GM21723 (cell line): ENCODE results near the gene TLR4.

Experiments used
- ATAC-seq: cut with Tn5 transposase; IDR thresholded peaks from one replicate; pipeline ENCODE4 v1.9.1; 2021; ENCODE audit warnings: mild to moderate bottlenecking, moderate library complexity; ENCODE audit not compliant: unreplicated experiment

TLR4 gene

DNA sequence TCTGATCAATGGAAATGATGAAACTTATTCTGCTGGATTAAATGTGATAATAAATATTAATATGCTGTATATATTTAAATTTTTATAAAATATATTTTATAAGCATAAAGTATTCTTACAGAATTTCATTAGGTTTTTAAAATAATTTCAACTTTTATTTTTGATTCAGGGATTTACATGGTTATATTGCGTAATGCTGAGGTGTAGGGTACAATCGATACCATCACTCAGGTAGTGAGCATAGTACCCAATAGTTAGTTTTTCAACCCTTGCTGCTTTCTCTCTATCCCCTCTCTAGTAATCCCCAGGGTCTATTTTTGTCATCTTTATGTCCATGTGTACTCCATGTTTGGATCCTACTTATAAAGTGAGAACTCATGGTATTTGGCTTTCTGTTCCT lies 5.7 kb downstream of the TLR4 start:
- no peak for ATAC-seq

DNA sequence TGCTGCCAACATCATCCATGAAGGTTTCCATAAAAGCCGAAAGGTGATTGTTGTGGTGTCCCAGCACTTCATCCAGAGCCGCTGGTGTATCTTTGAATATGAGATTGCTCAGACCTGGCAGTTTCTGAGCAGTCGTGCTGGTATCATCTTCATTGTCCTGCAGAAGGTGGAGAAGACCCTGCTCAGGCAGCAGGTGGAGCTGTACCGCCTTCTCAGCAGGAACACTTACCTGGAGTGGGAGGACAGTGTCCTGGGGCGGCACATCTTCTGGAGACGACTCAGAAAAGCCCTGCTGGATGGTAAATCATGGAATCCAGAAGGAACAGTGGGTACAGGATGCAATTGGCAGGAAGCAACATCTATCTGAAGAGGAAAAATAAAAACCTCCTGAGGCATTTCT lies 10.1 kb downstream of the TLR4 start:
- no peak for ATAC-seq

- no peak for ATAC-seq
These were observed 11.3 kb downstream of the TLR4 start for GRCh38 chr9:117715411-117715989.

GRCh38 chr9:117718085-117718484 lies 13.9 kb downstream of the TLR4 start:
- ATAC-seq, result peak; percentile 100

- ATAC-seq, result no peak
These were observed 14.5 kb downstream of the TLR4 start for GRCh38 chr9:117718701-117719100.

DNA sequence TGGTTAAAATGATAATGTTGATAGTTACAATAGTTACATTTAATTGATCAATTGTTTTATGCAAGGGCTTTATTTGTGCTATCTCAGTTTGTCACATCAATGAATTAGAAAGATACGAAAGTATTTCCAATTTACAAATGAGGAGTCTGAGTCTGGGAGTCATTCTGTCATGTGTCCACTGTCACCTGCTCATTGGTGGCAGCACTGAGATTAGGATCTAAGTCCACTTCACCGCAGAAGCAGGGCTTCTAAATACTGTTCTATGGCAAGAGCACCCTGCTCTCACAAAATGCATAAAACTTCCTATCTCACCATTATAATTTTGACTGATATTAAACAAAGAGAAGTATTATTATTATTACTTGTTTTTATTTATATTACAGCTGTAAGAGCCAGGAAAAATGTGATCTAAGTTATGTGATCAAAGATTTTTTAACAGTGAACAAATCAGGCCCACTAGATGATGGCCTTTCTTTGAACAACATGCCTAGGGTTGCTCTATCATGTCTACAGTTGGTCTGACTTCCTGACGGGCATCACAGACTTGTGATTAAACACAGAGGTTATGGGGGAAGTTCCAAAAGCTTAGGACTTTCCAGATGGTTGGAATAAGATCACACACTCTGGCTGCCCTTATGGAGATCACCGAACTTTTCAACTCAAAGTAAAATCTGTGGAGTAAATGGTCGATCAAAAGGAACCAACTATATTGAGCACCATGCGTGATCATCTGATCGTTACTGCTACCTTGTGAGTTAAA lies 15.1 kb downstream of the TLR4 start:
- ATAC-seq, result no peak

GRCh38 chr9:117720066-117720465 lies 15.9 kb downstream of the TLR4 start:
- ATAC-seq, result no peak

- ATAC-seq, result no peak
These were observed 16.4 kb downstream of the TLR4 start for GRCh38 chr9:117720555-117720954.

DNA sequence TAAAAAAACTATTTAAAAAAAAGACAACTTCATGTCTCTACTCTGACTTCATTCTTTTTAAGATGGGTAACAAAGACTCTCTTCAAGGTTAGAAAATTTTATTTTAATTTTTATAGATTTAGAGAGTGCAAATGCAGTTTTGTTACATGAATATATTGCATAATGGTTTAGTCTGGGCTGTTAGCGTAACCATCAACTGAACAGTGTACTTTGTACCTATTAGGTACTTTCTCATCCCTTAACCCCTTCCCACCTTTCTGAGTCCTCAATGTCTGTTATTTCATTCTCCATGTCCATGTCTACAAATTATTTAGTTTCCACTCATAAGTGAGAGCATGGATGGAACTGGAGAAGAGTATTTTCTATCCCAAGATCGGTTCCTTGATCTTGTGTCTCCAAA lies 16.8 kb downstream of the TLR4 start:
- no peak for ATAC-seq

- no peak for ATAC-seq
These were observed 18.0 kb downstream of the TLR4 start for GRCh38 chr9:117722108-117722761.

DNA sequence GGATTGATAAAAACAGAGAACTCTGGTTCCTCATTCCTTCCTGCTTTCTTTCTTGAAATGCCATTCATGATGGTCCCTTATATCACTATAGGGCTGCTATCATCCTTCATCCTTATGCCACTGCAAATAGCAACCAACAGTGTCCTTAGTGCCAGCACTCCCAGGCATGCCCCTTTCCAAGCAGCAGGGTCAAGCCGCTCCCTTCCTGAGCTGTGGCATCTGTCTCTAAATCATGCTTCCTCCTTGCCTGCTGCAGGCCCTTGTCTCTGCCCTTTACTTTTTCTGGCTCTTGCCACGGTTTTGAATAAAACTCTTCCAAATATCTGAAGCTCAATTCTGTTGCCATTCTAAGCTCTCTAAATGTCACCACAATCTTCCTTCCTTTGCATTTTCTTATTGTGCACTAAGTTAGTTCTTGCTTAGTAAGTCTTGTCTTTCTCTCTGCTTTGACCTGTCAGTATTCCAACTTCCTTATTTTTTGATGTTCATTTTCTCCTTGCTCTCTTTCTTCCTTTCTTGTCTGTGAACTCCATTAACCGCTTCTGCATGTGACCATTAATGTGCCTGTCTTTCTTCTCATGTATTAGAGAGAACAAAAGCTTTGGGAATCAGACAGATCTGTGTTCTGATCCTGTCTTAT lies 19.9 kb downstream of the TLR4 start:
- ATAC-seq, result no peak

- no peak for ATAC-seq
These were observed 21.3 kb downstream of the TLR4 start for GRCh38 chr9:117725426-117725887.

DNA sequence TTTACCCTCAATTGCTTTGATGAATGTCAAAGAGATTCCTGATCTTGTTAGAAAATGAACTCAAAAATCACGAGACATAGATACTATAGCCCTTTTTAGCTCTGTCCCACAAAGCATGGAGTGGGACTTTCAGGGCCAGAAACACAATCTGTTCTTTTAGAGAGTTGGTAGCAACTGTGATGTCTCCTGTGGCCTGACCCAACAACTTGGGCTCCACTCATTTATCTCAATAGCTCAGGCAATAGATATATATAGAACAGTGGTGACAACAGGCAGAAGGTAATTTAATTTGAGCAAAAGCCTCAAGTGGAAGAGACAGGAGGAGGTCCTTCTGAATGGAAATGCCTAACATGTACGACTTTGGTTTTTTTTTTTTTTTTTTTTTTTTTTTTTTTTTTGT lies 25.2 kb downstream of the TLR4 start:
- no peak for ATAC-seq

DNA sequence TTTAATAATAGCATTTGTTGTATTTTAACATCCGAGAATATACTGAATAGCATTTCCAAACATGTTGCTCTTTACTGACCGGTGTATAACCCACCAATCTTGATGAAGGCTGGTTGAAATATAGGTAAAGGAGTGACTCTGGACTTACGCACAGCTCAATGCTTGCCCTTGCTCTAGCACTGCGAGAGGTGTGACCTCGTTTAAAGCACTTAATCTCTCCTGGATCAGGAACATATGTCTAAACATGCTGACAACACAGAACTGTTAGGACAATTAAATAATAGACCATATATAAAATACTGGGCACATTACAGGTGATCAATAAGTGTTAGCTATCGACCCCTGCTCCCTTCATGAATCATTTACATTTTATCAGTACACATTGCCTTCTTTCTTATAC lies 28.3 kb downstream of the TLR4 start:
- no peak for ATAC-seq

- no peak for ATAC-seq
These were observed 29.3 kb downstream of the TLR4 start for GRCh38 chr9:117733465-117733864.

DNA sequence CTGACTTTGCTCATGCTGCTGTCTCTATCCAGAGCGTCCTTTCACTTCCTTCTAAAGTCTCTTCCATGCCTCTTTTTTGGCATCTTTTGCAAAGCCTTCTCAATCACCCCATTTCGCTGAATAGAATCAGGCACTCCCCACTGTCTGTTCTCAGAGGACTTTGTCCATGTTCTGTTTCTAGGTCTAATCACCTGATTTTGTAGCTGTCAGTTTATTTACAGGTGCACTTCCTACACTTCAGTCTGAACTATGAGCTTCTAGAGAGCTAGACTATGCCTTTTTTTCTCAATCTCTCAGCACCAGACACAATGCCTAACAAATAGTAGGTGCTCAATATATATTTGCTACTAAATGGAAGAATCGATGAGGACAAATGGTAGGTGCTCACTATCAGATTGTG lies 29.9 kb downstream of the TLR4 start:
- no peak for ATAC-seq

GRCh38 chr9:117734523-117735314 lies 30.5 kb downstream of the TLR4 start:
- no peak for ATAC-seq

GRCh38 chr9:117737721-117738226 lies 33.6 kb downstream of the TLR4 start:
- ATAC-seq, result no peak

- no peak for ATAC-seq
These were observed 35.0 kb downstream of the TLR4 start for GRCh38 chr9:117739206-117739605.

GRCh38 chr9:117739624-117740347 lies 35.6 kb downstream of the TLR4 start:
- no peak for ATAC-seq
